GM12872 (cell line): ENCODE measurements around the gene HTN3.

Experiments used
- TF ChIP-seq, protein P1 (sequence below): IDR thresholded peaks from 3 replicates; pipeline ENCODE4 v1.5.1; 2011; ENCODE audit warnings: low read depth, mild to moderate bottlenecking, low read length, moderate library complexity; ENCODE audit not compliant: insufficient read depth

Gene HTN3

DNA sequence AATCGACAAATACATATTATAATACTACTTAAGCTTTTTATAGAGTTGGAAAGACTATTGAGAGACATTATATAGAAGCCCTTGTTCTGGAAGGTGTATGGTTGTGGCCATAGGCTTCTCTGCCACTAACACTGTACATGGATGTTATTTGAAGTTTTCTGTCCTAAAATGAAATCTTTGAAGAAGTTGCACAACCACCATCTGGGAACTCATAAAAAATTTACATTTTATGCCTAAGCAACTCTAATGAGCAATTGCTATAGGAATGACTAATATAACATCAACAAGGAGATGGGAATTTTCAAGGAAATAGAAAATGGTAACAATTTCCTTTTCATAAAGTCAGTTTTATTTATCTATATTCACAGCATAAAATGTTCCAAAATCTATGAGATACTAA is 29.4 kb downstream of the HTN3 start:
- TF ChIP-seq, protein P1, sequence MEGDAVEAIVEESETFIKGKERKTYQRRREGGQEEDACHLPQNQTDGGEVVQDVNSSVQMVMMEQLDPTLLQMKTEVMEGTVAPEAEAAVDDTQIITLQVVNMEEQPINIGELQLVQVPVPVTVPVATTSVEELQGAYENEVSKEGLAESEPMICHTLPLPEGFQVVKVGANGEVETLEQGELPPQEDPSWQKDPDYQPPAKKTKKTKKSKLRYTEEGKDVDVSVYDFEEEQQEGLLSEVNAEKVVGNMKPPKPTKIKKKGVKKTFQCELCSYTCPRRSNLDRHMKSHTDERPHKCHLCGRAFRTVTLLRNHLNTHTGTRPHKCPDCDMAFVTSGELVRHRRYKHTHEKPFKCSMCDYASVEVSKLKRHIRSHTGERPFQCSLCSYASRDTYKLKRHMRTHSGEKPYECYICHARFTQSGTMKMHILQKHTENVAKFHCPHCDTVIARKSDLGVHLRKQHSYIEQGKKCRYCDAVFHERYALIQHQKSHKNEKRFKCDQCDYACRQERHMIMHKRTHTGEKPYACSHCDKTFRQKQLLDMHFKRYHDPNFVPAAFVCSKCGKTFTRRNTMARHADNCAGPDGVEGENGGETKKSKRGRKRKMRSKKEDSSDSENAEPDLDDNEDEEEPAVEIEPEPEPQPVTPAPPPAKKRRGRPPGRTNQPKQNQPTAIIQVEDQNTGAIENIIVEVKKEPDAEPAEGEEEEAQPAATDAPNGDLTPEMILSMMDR = no peak

DNA sequence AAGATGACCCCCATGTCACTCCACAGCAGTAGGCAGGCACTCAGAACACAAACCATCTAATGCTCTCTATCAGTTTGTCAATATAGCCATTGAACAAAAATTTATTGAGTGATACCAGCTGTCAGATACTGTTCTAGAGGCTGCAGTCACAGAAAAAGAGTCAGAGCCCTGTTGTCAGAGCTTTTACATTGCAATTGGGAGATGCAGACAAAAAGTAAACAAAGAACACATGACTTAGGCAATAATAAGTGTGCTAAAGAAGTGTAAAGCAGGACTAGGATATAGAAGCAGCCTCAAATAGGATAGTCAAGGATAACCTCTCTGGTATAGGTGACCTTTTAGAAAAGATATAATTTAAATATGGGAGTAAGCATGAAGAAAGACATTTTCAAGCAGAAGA is 30.9 kb downstream of the HTN3 start:
- TF ChIP-seq, protein P1 = no peak

DNA sequence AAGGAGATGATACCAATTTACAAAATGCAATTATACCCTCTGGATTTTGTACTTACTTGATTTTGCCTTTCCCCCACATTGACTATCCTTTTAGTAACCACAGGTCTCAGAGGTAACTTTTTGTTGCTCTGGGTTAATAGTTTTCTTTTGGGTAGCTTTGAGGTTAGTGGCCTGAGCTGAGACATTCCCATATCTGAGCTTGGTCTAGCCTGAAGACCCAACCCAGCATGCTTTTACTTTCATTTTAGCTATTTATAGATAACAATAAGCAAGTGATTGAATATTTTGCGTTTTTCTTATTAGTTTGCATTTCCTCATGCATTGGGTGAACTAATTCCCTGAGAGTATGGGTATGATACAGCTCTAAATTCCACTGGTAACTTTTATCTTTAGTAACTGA is 33.7 kb downstream of the HTN3 start:
- TF ChIP-seq, protein P1 = no peak

DNA sequence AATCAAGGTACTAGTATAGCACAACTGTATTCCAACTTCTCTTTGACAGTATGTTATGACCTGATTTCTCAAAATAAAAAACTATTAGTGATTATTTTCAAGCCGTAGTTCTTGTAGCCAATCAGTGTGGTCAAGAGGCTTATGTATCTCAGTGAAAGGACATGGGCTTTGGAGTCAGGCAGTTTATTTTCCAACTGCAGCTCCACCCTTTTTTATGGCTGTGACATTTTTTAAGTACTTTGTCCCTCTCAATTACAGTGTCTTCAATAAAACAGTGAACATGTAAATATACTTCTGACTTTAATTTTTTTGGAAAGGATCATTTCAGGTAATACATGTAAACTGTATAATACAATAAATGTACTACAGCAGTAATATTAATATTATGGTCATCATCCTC is 51.9 kb downstream of the HTN3 start:
- TF ChIP-seq, protein P1 = no peak
